Brain microvascular endothelial cell (primary cell): ENCODE results near the gene SELENOM.
A peak's percentile ranks its signal among the peaks of the same experiment; 100 is the strongest.

Experiments
- DNase-seq: peaks from one replicate; pipeline ENCODE4 v3.0.0-alpha.2; 2020
- H3K27ac ChIP-seq: fragments of 250-450 bp; sonication (Bioruptor Pico); 2 replicates; pipeline ENCODE4 v1.5.1; 2020; ENCODE audit warnings: mild to moderate bottlenecking, moderate library complexity
- H3K27me3 ChIP-seq: fragments of 250-450 bp; sonication (Bioruptor Pico); replicated peaks from 2 replicates; pipeline ENCODE4 v1.5.1; 2020; ENCODE audit warnings: mild to moderate bottlenecking
- H3K36me3 ChIP-seq: fragments of 250-450 bp; sonication (Bioruptor Pico); replicated peaks from 2 replicates; pipeline ENCODE4 v1.5.1; 2020; ENCODE audit warnings: mild to moderate bottlenecking
- H3K4me3 ChIP-seq: 2 replicates; pipeline ENCODE4 v1.5.1; 2011; ENCODE audit warnings: low read depth, mild to moderate bottlenecking, control low read depth, low read length, moderate library complexity
- in situ Hi-C: cut with HindIII; loops from 2 replicates; pipeline ENCODE4 v1.10.0; 2017; ENCODE audit warnings: low sequenced_read_pairs, low pct_ligation_motif_present
- TF ChIP-seq, protein P1 (sequence below): IDR thresholded peaks from 2 replicates; pipeline ENCODE4 v1.5.1; 2011; ENCODE audit warnings: low read depth, mild to moderate bottlenecking, moderate library complexity, low read length, control low read depth, inconsistent platforms; ENCODE audit errors: missing control alignments

The SELENOM gene, protein sequence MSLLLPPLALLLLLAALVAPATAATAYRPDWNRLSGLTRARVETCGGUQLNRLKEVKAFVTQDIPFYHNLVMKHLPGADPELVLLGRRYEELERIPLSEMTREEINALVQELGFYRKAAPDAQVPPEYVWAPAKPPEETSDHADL

DNA sequence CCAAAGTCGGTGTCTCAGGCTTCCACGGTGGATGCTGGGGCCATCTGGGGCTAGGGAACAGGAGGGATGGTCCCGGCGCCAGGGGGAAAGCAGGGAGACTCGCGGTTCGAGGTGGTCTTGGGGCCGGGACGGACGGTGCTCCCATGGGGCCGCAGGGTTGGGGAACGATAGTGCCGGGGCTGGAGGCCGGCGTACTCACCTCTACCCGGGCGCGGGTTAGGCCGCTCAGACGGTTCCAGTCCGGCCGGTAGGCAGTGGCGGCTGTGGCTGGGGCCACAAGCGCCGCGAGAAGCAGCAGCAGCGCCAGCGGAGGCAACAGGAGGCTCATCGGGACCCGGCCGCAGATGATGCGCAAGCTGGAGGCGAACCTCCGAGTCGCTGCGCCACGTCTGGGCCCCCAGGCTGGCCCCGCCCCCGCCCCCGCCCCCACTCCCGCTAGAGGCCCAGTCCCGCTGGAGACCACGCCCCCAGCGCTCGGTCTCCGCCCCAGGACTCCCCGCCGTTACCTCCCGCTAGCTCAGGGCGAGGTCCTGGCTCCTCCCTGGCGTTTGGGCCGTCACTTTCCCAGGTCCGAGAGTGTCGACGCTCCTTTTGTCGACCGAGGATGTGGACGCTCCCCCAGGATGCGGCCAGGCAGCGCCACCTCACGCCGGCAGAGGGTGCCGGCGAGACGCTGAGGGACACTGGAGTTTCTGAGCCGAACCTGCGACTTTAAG lies at the start of gene SELENOM:
Gene SELENOM (minus strand): TSS at position 391 of the 716 bp plus-strand sequence. CDS start 63 bp downstream, at position 328.
- Histone ChIP-seq H3K27ac (peak within 1 kb of the TSS; percentile 90), H3K36me3 (peaks cover 25% of the 10 kb centered on the region), H3K27me3 (no peaks in the 10 kb centered on the region), H3K4me3 (peak within 1 kb of the TSS; percentile 85)
- TF ChIP-seq, protein P1, sequence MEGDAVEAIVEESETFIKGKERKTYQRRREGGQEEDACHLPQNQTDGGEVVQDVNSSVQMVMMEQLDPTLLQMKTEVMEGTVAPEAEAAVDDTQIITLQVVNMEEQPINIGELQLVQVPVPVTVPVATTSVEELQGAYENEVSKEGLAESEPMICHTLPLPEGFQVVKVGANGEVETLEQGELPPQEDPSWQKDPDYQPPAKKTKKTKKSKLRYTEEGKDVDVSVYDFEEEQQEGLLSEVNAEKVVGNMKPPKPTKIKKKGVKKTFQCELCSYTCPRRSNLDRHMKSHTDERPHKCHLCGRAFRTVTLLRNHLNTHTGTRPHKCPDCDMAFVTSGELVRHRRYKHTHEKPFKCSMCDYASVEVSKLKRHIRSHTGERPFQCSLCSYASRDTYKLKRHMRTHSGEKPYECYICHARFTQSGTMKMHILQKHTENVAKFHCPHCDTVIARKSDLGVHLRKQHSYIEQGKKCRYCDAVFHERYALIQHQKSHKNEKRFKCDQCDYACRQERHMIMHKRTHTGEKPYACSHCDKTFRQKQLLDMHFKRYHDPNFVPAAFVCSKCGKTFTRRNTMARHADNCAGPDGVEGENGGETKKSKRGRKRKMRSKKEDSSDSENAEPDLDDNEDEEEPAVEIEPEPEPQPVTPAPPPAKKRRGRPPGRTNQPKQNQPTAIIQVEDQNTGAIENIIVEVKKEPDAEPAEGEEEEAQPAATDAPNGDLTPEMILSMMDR, result peak; percentile 95
- in situ Hi-C loops, result no loop called here
- peak; percentile 96 for DNase-seq

DNA sequence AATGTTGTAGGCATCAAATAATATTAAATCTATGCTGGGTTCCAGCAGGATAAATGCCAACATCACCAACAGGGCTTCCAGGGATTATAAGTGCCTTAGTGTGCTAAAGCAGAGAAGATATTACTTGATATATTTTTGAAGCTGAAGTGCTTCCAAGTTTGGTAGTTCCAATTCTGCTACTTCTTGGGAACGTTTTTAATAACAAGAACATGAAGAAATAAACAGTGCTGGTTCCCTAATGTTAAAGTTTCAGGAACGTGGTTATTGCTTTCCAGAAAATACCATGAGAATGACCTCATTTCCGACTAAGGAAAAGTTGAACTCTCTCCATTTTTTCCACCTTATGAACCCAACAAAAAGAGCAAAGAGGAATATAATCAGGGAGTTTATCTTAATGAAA lies 48.1 kb upstream of the SELENOM start:
- H3K36me3 ChIP-seq, result no peaks in the 10 kb centered on the region
- H3K27ac ChIP-seq, result no peak overlapping the region
- TF ChIP-seq, protein P1, result no peak
- no peaks in the 10 kb centered on the region for H3K27me3 ChIP-seq
- no peak for DNase-seq
- no peak overlapping the region for H3K4me3 ChIP-seq
- in situ Hi-C loops, result no loop called here

DNA sequence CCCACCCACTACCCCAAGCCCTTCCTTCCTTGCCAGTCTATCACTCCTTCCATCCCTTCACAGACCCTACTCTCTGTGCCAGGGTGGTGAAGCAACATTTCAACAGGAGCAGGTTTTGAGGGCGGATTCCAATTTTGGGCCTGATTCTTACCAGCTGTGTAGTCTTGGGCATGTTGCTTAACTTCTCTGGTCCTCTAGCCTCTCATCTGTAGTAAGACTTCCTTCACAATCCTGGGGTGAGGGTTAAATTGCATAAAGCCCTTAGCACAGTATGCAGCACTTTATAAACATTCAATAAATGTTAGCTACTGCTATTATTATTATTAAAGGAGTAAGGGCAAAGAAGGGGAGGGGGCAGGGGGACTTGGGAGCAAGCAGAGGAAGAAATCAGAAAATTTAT lies 47.6 kb upstream of the SELENOM start:
- in situ Hi-C loops, result no loop called here
- no peak for DNase-seq
- H3K36me3 ChIP-seq, result no peaks in the 10 kb centered on the region
- TF ChIP-seq, protein P1, result no peak
- H3K4me3 ChIP-seq, result no peak overlapping the region
- no peaks in the 10 kb centered on the region for H3K27me3 ChIP-seq
- no peak overlapping the region for H3K27ac ChIP-seq

DNA sequence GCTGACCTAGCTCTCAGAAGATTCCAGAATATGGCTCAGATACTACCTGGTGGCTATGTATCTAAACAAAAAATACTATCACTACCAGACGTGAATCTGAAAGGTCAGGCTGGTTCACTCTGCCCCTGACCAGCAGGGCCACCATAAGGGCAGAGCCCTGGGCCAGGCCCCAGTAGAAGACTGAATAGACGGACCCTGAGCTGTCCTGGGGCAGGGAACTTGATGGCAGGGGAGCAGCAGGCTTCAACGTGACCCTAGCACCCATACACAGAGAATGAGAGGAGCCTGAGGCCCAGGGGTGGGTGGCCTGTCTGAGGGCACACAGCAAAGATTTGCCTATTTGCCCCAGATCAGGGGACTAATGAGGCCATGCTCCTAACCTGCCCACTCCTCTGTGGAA lies 46.0 kb upstream of the SELENOM start:
- Histone ChIP-seq H3K4me3 (no peak overlapping the region), H3K27me3 (no peaks in the 10 kb centered on the region), H3K27ac (no peak overlapping the region), H3K36me3 (no peaks in the 10 kb centered on the region)
- DNase-seq, result no peak
- in situ Hi-C loops, result no loop called here
- TF ChIP-seq, protein P1, result no peak

DNA sequence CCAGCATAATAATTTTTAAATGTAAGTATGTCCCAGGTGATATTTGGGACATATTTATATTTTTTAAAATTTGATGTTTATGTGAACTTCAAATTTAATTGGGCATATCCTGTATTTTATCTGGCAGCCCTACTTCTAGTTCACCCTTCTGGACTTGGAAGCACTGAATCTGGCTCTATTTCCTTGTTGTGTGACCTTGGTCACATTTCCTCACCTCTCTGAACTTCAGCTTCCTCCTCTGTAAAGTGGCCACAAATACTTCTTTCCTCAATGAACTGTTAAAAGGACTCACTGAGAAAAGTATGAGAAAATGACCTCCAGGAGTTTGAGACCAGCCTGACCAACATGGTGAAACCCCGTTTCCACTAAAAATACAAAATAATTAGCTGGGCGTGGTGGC lies 44.5 kb upstream of the SELENOM start:
- H3K4me3 ChIP-seq, result no peak overlapping the region
- no peaks in the 10 kb centered on the region for H3K27me3 ChIP-seq
- TF ChIP-seq, protein P1, result no peak
- DNase-seq, result no peak
- no peaks in the 10 kb centered on the region for H3K36me3 ChIP-seq
- in situ Hi-C loops, result no loop called here
- H3K27ac ChIP-seq, result no peak overlapping the region
